HL-60 (cell line): ENCODE results near the gene ZNF334.

ENCODE experiments used
- DNase-seq, 2 experiments: peaks; one replicate each; pipeline ENCODE4 v3.0.0-alpha.2; 2010 to 2020; ENCODE audit warnings: low read depth in 1 of 2, low spot score in 1 of 2
- H3K27ac ChIP-seq: fragments of 250-450 bp; sonication (Bioruptor Pico); replicated peaks from 2 replicates; pipeline ENCODE4 v1.5.1; 2020; ENCODE audit warnings: mild to moderate bottlenecking, moderate library complexity
- H3K27me3 ChIP-seq: fragments of 250-450 bp; sonication (Bioruptor Pico); 2 replicates; pipeline ENCODE4 v1.5.1; 2021; ENCODE audit warnings: mild to moderate bottlenecking, moderate library complexity; ENCODE audit not compliant: insufficient read depth, poor library complexity, severe bottlenecking
- H3K4me3 ChIP-seq: replicated peaks from 2 replicates; pipeline ENCODE4 v1.5.1; 2011; ENCODE audit warnings: mild to moderate bottlenecking, control low read depth, low read length; ENCODE audit not compliant: insufficient read depth
- GABPA ChIP-seq: IDR thresholded peaks from 2 replicates; pipeline ENCODE4 v1.6.1; 2012; ENCODE audit warnings: low read depth
- POLR2AphosphoS5 ChIP-seq: IDR thresholded peaks from 2 replicates; pipeline ENCODE4 v1.6.1; 2012; ENCODE audit warnings: low read depth
- SPI1 ChIP-seq: IDR thresholded peaks from 2 replicates; pipeline ENCODE4 v1.6.1; 2012; ENCODE audit warnings: low read depth, mild to moderate bottlenecking, borderline replicate concordance
- TF ChIP-seq, protein P1 (sequence below): IDR thresholded peaks from one replicate; pipeline ENCODE4 v1.5.1; 2011; ENCODE audit warnings: low read length, control low read depth, inconsistent platforms; ENCODE audit not compliant: insufficient read depth
- TF ChIP-seq, protein P2 (sequence below): IDR thresholded peaks from 2 replicates; pipeline ENCODE4 v1.6.1; 2012; ENCODE audit warnings: low read depth; ENCODE audit not compliant: insufficient replicate concordance

Gene ZNF334

DNA sequence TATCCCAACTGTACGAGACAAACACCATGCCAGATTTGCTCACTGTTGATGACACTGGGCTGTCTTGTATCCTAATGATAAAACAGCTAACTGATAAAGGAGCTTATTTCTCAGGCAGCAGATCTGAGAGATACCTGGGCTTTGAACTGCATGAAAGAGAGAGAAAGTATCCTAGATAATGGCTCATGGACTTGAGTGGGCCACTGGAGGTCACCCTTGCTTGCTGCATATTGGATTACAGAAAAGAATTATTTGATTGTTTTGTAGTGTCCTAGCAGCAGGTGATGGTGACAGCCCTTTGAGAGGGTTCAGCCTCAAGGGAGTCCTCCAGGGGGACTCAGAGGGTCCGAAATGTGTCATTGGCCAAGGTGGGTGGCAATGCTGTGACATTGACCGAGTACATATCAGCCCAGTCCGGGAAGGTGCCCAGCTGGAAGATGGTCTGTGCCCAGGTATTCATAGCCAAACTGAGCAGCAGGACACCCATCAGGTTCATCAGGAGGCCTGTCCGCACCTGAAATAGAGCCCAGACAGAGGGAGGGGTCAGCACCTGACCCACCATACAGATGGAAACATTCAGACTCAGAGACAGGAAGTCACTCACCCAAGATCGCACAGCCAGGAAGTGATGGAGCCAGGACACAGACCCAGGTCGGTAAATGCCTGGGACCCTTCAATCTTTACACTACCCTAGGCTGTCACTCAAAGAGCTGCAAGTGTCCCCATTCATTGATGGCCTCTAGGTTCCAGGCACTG, 46.5 kb upstream of the ZNF334 start:
- Histone ChIP-seq H3K27me3 (peaks cover 4% of the 10 kb centered on the region), H3K4me3 (no peak overlapping the region), H3K27ac (no peak overlapping the region)
- no peak for DNase-seq
- TF ChIP-seq SPI1 (no peak), POLR2AphosphoS5 (no peak), GABPA (no peak)
- TF ChIP-seq, protein P1, sequence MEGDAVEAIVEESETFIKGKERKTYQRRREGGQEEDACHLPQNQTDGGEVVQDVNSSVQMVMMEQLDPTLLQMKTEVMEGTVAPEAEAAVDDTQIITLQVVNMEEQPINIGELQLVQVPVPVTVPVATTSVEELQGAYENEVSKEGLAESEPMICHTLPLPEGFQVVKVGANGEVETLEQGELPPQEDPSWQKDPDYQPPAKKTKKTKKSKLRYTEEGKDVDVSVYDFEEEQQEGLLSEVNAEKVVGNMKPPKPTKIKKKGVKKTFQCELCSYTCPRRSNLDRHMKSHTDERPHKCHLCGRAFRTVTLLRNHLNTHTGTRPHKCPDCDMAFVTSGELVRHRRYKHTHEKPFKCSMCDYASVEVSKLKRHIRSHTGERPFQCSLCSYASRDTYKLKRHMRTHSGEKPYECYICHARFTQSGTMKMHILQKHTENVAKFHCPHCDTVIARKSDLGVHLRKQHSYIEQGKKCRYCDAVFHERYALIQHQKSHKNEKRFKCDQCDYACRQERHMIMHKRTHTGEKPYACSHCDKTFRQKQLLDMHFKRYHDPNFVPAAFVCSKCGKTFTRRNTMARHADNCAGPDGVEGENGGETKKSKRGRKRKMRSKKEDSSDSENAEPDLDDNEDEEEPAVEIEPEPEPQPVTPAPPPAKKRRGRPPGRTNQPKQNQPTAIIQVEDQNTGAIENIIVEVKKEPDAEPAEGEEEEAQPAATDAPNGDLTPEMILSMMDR, result no peak
- TF ChIP-seq, protein P2, sequence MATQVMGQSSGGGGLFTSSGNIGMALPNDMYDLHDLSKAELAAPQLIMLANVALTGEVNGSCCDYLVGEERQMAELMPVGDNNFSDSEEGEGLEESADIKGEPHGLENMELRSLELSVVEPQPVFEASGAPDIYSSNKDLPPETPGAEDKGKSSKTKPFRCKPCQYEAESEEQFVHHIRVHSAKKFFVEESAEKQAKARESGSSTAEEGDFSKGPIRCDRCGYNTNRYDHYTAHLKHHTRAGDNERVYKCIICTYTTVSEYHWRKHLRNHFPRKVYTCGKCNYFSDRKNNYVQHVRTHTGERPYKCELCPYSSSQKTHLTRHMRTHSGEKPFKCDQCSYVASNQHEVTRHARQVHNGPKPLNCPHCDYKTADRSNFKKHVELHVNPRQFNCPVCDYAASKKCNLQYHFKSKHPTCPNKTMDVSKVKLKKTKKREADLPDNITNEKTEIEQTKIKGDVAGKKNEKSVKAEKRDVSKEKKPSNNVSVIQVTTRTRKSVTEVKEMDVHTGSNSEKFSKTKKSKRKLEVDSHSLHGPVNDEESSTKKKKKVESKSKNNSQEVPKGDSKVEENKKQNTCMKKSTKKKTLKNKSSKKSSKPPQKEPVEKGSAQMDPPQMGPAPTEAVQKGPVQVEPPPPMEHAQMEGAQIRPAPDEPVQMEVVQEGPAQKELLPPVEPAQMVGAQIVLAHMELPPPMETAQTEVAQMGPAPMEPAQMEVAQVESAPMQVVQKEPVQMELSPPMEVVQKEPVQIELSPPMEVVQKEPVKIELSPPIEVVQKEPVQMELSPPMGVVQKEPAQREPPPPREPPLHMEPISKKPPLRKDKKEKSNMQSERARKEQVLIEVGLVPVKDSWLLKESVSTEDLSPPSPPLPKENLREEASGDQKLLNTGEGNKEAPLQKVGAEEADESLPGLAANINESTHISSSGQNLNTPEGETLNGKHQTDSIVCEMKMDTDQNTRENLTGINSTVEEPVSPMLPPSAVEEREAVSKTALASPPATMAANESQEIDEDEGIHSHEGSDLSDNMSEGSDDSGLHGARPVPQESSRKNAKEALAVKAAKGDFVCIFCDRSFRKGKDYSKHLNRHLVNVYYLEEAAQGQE, result no peak

- TF ChIP-seq, protein P1, result no peak
- TF ChIP-seq POLR2AphosphoS5 (no peak), SPI1 (no peak), GABPA (no peak)
- TF ChIP-seq, protein P2, result no peak
- no peaks in the 10 kb centered on the region for H3K27me3 ChIP-seq
- no peak for DNase-seq
- H3K4me3 ChIP-seq, result no peak overlapping the region
- no peak overlapping the region for H3K27ac ChIP-seq
Observed at GRCh38 chr20:46559001-46559400, 45.6 kb upstream of the ZNF334 start.

- Histone ChIP-seq H3K4me3 (no peak overlapping the region), H3K27ac (no peak overlapping the region), H3K27me3 (no peaks in the 10 kb centered on the region)
- DNase-seq, result no peak
- TF ChIP-seq, protein P1, result no peak
- TF ChIP-seq POLR2AphosphoS5, result no peak
- no peak for TF ChIP-seq GABPA
- no peak for TF ChIP-seq SPI1
- TF ChIP-seq, protein P2, result no peak
Observed at GRCh38 chr20:46558511-46558959, 45.2 kb upstream of the ZNF334 start.
